ENCODE results near the gene ZCCHC2. TPM values are rescaled to one million over a fixed set of nuclear protein-coding genes. Genes with fewer than 3 reads are reported as not detected.

The ZCCHC2 gene
- total RNA-seq, 1 experiment from 2014 or later: 43.5 TPM

DNA sequence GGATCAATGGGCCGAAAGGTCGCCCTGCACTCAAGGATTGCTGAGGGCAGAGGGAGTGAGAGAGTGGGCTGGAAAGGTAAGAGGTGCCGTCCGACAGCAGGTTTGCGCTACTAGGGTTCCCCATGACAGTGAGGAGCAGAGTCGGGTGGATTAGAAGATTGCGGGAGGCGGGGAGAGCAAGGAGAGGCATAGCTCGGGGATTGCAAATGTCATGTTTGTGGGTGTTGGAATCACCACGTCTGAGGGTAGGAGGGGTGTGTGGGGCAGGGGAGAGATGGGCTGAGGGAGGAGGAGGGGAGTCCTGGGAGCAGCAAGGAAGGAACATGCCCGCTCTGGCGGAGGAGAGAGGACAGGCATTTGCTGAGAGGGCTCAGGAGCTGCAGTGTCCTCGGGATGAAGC, 81.2 kb downstream of the ZCCHC2 start:
- peaks cover 2% of the 10 kb centered on the region for H3K9me3 Mint-ChIP-seq (ENCODE audit: low read depth, unreplicated experiment)
- H3K4me3 Mint-ChIP-seq (ENCODE audit: low read depth, unreplicated experiment): no peak overlapping the region
- H3K27me3 Mint-ChIP-seq (ENCODE audit: unreplicated experiment): peaks cover 59% of the 10 kb centered on the region
- H3K36me3 Mint-ChIP-seq (ENCODE audit: insufficient read depth, unreplicated experiment): no peaks in the 10 kb centered on the region
- DNase-seq: no peak
- TF ChIP-seq, protein P1, sequence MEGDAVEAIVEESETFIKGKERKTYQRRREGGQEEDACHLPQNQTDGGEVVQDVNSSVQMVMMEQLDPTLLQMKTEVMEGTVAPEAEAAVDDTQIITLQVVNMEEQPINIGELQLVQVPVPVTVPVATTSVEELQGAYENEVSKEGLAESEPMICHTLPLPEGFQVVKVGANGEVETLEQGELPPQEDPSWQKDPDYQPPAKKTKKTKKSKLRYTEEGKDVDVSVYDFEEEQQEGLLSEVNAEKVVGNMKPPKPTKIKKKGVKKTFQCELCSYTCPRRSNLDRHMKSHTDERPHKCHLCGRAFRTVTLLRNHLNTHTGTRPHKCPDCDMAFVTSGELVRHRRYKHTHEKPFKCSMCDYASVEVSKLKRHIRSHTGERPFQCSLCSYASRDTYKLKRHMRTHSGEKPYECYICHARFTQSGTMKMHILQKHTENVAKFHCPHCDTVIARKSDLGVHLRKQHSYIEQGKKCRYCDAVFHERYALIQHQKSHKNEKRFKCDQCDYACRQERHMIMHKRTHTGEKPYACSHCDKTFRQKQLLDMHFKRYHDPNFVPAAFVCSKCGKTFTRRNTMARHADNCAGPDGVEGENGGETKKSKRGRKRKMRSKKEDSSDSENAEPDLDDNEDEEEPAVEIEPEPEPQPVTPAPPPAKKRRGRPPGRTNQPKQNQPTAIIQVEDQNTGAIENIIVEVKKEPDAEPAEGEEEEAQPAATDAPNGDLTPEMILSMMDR (IDR thresholded peaks at IDR 0.05; ENCODE audit: unreplicated experiment): no peak
- no peak overlapping the region for H3K27ac Mint-ChIP-seq (ENCODE audit: unreplicated experiment)
- H3K4me1 Mint-ChIP-seq (ENCODE audit: low read depth, unreplicated experiment): no peaks in the 10 kb centered on the region
- CTCF ChIA-PET: interaction anchor here (0.7 kb wide), 1 partner anchor 287 kb away, joined by 6 read pairs; no protein-coding TSS in a partner anchor
- intact Hi-C loops (cut with micrococcal nuclease; ENCODE audit: unreplicated experiment): no loop called here
- no TSS peak for BruUV-seq (replicated peaks)

DNA sequence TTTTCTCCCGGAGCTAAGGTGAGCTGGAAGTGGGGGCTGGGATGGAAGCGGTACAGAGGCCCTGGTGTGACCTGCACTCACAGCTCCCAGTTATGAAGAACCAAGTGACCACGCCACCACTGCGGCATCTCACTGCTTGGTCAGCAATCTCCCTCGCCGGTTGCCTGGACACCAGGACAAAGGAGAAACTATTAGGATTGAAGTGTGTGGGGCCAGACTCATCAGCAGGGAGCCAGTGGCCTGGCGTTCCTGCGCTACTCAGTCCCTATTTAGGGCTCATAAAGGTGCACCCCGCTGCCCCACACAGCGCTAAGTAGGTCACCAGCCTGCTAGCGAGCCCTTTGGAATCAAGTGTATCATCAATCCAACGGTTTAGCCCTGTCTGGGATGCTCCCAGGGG, 82.9 kb downstream of the ZCCHC2 start:
- Mint-ChIP-seq H3K27me3 (ENCODE audit: unreplicated experiment) (peaks cover 51% of the 10 kb centered on the region), H3K9me3 (ENCODE audit: low read depth, unreplicated experiment) (peaks cover 2% of the 10 kb centered on the region), H3K4me3 (ENCODE audit: low read depth, unreplicated experiment) (no peak overlapping the region), H3K4me1 (ENCODE audit: low read depth, unreplicated experiment) (no peaks in the 10 kb centered on the region), H3K36me3 (ENCODE audit: insufficient read depth, unreplicated experiment) (no peaks in the 10 kb centered on the region), H3K27ac (ENCODE audit: unreplicated experiment) (no peak overlapping the region)
- TF ChIP-seq, protein P1 (IDR thresholded peaks at IDR 0.05; ENCODE audit: unreplicated experiment): no peak
- intact Hi-C loops (cut with micrococcal nuclease; ENCODE audit: unreplicated experiment): no loop called here
- DNase-seq: no peak
- CTCF ChIA-PET: no interaction called here
- no TSS peak for BruUV-seq (replicated peaks)

DNA sequence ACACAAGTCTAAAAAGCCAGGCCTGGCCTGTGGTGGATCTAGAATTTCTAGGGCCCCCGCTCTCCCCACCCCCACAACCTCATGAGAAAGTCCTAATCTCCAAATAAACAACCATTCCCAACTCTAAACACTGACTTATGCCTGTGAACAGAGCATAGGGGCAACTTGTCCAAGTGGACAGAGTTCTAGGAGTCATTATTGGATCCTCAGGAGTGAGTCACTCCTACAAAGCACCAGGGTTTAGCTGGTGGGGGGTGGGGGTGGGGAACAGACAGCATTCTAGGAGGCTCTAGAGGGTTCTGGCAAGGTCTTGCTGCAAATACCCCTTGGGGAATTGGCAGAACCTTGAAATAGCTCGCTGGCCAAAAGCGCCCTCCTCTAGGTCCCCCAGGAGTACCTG, 83.3 kb downstream of the ZCCHC2 start:
- TF ChIP-seq, protein P1 (IDR thresholded peaks at IDR 0.05; ENCODE audit: unreplicated experiment): no peak
- intact Hi-C loops (cut with micrococcal nuclease; ENCODE audit: unreplicated experiment): no loop called here
- no peak overlapping the region for H3K27ac Mint-ChIP-seq (ENCODE audit: unreplicated experiment)

DNA sequence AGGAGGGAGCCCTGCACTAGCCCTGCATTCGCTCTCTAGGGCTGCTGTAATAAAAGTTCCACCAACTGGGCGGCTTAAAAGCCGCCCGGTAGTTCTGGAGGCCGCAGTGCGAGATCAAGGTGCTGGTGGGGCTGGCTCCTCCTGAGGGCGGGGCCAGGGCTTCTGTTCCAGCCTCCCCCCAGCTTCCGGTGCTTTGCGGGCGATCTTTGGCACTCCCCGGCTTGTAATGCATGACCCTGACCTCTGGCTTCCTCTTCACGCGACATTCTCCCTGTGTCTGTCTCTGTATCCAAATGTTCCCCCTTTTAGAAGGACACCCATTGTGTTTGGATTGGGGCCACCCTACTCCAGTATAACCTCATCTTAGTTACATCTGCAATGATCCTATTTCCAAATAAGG, 84.5 kb downstream of the ZCCHC2 start:
- no TSS peak for BruUV-seq (replicated peaks)
- DNase-seq: no peak
- peaks cover 49% of the 10 kb centered on the region for H3K27me3 Mint-ChIP-seq (ENCODE audit: unreplicated experiment)
- TF ChIP-seq, protein P1 (IDR thresholded peaks at IDR 0.05; ENCODE audit: unreplicated experiment): no peak
- H3K9me3 Mint-ChIP-seq (ENCODE audit: low read depth, unreplicated experiment): peaks cover 2% of the 10 kb centered on the region
- no peak overlapping the region for H3K4me3 Mint-ChIP-seq (ENCODE audit: low read depth, unreplicated experiment)
- no peaks in the 10 kb centered on the region for H3K36me3 Mint-ChIP-seq (ENCODE audit: insufficient read depth, unreplicated experiment)
- no peak overlapping the region for H3K27ac Mint-ChIP-seq (ENCODE audit: unreplicated experiment)
- CTCF ChIA-PET: no interaction called here
- no peaks in the 10 kb centered on the region for H3K4me1 Mint-ChIP-seq (ENCODE audit: low read depth, unreplicated experiment)
- intact Hi-C loops (cut with micrococcal nuclease; ENCODE audit: unreplicated experiment): no loop called here

More for the DNA sequence above, 83.3 kb downstream of the ZCCHC2 start:
- no TSS peak for BruUV-seq (replicated peaks)
- no peak overlapping the region for H3K4me3 Mint-ChIP-seq (ENCODE audit: low read depth, unreplicated experiment)
- peaks cover 51% of the 10 kb centered on the region for H3K27me3 Mint-ChIP-seq (ENCODE audit: unreplicated experiment)
- H3K4me1 Mint-ChIP-seq (ENCODE audit: low read depth, unreplicated experiment): no peaks in the 10 kb centered on the region
- DNase-seq: no peak
- no peaks in the 10 kb centered on the region for H3K36me3 Mint-ChIP-seq (ENCODE audit: insufficient read depth, unreplicated experiment)
- CTCF ChIA-PET: interaction anchor here (0.6 kb wide), 2 partner anchors 29 to 867 kb away, joined by 5 read pairs; no protein-coding TSS in a partner anchor
- peaks cover 2% of the 10 kb centered on the region for H3K9me3 Mint-ChIP-seq (ENCODE audit: low read depth, unreplicated experiment)
